ENCODE measurements around the gene LBHD1.
"Not testable (repeated sequence)": the region's sequence is repeated elsewhere in the genome, so short reads cannot be mapped to it uniquely, and the experiment has no call there.

The LBHD1 gene

DNA sequence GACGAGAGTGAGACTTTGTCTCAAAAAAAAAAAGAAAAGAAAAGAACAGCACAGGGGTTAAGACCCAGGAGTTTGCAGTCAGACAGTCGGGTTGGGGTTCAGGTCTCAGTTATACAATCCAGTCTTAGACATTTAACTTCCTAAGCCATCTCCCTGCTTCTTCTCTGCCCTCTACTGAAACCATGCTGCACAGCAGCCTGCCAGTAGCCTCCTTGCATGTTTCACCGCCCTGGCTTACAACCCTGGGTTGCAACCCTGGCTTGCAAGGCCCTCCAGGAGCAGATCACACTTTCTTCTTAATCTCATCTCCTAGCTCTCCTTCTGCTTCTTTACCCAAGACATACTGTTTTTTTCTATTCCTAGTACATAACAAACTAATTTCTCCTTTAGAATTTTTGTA lies 44.4 kb downstream of the LBHD1 start:
- no peak for DNase-seq (ENCODE audit: low read depth)
- TF ChIP-seq, protein P1, sequence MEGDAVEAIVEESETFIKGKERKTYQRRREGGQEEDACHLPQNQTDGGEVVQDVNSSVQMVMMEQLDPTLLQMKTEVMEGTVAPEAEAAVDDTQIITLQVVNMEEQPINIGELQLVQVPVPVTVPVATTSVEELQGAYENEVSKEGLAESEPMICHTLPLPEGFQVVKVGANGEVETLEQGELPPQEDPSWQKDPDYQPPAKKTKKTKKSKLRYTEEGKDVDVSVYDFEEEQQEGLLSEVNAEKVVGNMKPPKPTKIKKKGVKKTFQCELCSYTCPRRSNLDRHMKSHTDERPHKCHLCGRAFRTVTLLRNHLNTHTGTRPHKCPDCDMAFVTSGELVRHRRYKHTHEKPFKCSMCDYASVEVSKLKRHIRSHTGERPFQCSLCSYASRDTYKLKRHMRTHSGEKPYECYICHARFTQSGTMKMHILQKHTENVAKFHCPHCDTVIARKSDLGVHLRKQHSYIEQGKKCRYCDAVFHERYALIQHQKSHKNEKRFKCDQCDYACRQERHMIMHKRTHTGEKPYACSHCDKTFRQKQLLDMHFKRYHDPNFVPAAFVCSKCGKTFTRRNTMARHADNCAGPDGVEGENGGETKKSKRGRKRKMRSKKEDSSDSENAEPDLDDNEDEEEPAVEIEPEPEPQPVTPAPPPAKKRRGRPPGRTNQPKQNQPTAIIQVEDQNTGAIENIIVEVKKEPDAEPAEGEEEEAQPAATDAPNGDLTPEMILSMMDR (IDR thresholded peaks at IDR 0.05; ENCODE audit: low read length, missing control alignments) = peak; percentile 9
- H3K4me3 ChIP-seq (replicated peaks; ENCODE audit: low read depth, low read length) = no peak overlapping the region

DNA sequence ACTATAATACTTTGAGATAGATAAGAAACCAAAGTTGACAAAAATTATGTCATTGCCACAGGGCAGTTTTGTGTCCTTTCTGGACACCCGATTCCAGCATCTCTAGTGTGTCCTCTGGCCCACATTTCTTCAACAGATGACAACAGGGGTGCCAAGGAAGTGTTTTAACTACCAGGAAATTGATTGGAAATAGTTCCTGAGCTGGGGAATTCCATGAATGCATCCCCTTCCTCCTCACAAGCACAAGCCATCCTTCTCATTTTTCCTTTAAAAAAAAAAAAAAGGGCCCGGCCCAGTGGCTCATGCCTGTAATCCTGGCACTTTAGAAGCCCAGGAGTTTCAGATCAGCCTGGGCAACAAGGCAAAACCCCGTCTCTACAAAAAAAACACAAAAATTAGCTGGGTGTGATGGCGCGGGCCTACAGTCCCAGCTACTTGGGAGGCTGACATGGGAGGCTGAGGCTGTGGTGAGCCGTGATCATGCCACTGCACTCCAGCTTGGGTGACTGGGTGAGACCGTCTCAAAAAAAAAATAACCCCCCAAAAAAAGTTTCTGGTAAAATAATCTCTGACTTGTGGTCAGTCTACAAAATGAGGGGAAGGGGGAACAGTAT lies 49.5 kb downstream of the LBHD1 start:
- peak overlapping the region; percentile 75 for H3K4me3 ChIP-seq (replicated peaks; ENCODE audit: low read depth, low read length)
- DNase-seq (ENCODE audit: low read depth) = no peak
- TF ChIP-seq, protein P1 (IDR thresholded peaks at IDR 0.05; ENCODE audit: low read length, missing control alignments) = no peak

DNA sequence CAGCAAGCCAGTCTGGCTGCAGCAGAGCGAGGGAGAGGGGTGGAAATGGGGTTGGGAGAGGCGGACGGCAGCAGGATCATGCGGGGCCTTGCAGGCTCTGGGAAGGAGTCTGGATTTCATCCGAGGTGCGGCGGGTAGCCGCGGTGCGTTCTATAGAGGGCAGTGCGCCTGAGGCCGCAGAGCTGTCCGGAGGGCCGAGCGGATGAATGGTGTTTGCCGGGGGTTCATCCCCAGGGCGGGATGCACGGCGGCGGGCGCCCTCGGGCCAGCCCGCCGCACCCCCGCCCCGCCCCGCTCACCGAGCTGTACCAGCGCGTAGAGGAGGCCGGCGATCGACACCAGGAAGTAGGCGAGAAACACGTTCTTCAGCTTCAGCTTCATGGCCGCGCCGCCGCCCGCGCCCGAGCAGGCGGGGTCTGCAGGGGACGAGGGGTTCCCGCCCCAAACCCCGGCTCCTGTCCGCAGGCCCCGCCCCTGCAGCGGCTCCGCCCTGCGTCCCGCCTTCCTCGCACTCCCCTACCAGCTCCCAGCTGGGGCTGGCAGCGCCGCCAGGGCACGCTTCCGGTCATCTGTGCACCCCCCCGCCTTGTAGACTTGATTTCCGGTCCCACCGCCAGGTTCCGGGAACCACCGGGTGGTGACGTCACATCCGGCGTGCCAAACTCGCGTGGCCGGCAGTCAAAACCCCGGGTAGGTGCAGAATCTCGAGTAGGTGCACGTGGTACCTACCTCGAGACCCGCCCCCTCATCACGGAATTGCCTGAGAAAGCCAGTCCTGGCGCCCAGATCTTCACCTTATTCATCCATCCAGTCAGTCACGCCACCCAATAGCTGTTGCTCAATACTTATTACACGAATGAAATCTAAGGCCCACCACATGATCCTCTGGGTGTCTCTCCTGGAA lies 50.2 kb downstream of the LBHD1 start, which contains the start of gene B3GAT3:
Gene B3GAT3 (minus strand): TSS at position 420 of the 904 bp plus-strand sequence. CDS start 39 bp downstream, at position 381.
- DNase-seq (ENCODE audit: low read depth) = peak; percentile 98
- peak within 1 kb of the TSS; percentile 75 for H3K4me3 ChIP-seq (replicated peaks; ENCODE audit: low read depth, low read length)
- TF ChIP-seq, protein P1 (IDR thresholded peaks at IDR 0.05; ENCODE audit: low read length, missing control alignments) = no peak

DNA sequence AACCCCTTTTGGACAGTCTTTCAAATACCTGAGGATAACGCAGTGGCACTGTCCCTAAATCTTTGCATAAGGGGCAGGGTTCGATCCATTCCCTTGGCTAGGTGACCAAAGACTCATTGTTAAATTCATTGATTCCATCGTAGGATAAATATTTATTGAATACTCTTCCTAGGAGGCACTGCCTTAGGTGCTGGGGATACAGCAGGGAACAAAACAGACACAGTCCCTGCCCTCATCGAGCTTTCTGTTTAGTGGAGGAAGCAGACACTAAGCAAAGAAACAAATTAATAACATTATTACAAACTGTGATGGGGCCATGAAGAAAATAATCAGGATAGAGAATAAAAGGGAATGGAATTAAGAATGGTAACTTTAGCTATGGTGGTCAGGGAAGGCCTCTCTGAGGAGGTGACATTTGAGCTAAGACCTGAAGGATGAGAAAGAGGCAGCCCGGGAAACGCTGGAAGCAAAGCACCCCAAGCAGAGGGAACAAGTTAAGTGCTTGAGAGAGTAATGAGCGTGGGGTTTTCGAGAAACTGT lies 51.0 kb downstream of the LBHD1 start:
- DNase-seq (ENCODE audit: low read depth) = no peak
- TF ChIP-seq, protein P1 (IDR thresholded peaks at IDR 0.05; ENCODE audit: low read length, missing control alignments) = no peak

DNA sequence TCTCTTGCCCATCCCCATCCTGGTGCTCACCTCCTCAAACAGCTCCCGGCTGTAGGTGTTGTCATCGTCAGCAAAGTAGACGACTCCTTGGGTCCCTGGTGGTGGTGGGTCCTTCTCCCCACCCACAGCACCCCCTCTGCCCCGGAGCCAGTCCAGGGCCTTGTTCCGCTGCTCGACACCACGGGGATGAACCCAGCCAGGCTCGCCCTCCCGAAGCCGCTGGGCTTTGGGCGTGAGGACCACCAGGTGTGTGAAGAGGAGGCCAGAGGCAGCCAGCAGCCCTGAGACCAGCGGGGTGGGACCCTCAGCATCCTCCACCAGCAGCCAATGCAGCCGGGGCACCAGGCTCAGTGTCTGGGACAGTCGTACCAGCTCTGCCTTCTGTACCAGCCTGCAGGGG lies 55.1 kb downstream of the LBHD1 start:
- not testable (repeated sequence) for H3K4me3 ChIP-seq (replicated peaks; ENCODE audit: low read depth, low read length); DNase-seq (ENCODE audit: low read depth)

More for the DNA sequence above, 51.0 kb downstream of the LBHD1 start:
- H3K4me3 ChIP-seq (replicated peaks; ENCODE audit: low read depth, low read length) = peak overlapping the region; percentile 75

DNA sequence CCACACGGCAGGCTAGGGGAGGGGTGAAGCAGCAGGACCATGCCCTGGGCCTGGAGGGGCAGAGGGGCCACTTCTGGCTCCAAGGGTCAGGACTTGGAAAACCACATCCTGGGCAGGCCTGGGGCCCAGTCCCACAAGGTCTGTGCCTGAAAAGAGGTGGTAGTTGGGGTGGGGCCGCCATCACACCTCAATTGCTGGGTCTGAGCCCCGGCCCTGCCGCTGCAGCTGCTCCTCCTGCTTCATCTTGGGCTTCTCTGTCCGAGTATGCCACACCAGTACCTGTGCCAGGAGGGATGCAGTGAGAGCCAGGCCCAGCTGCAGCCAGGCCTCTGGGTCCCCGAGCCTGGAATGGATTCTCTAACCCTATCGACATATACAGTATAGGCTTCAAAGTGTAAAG lies 56.5 kb downstream of the LBHD1 start:
- TF ChIP-seq, protein P1 (IDR thresholded peaks at IDR 0.05; ENCODE audit: low read length, missing control alignments) = no peak
- no peak for DNase-seq (ENCODE audit: low read depth)
- no peak overlapping the region for H3K4me3 ChIP-seq (replicated peaks; ENCODE audit: low read depth, low read length)

DNA sequence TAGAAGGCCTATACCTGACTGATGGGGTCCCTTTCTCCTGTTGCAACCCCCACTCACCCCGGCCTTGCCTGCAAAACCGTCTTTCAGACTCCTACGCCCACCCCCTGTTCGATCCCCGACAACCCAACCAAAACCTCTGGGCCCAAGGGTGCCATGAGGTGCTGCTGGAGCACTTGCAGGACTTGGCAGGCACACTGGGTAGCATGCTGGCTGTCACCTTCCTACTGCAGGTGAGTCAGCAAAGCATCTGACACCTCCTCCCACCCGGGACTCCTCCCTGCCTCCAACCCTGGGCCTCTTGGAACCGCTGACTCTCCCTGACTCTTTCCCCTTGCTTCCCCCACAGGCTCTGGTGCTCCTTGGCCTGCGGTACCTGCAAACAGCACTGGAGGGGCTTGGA lies 57.8 kb downstream of the LBHD1 start:
- no peak for DNase-seq (ENCODE audit: low read depth)
- TF ChIP-seq, protein P1 (IDR thresholded peaks at IDR 0.05; ENCODE audit: low read length, missing control alignments) = no peak
- H3K4me3 ChIP-seq (replicated peaks; ENCODE audit: low read depth, low read length) = no peak overlapping the region
